Left forelimb (tissue), 1 donor: ENCODE results near the gene DGLUCY.
"Not testable (repeated sequence)": the region's sequence is repeated elsewhere in the genome, so short reads cannot be mapped to it uniquely, and the experiment has no call there.

ENCODE experiments used
- DNase-seq: peaks from one replicate; pipeline ENCODE4 v3.0.0-alpha.2; 2018; ENCODE audit warnings: low spot score

DGLUCY gene

DNA sequence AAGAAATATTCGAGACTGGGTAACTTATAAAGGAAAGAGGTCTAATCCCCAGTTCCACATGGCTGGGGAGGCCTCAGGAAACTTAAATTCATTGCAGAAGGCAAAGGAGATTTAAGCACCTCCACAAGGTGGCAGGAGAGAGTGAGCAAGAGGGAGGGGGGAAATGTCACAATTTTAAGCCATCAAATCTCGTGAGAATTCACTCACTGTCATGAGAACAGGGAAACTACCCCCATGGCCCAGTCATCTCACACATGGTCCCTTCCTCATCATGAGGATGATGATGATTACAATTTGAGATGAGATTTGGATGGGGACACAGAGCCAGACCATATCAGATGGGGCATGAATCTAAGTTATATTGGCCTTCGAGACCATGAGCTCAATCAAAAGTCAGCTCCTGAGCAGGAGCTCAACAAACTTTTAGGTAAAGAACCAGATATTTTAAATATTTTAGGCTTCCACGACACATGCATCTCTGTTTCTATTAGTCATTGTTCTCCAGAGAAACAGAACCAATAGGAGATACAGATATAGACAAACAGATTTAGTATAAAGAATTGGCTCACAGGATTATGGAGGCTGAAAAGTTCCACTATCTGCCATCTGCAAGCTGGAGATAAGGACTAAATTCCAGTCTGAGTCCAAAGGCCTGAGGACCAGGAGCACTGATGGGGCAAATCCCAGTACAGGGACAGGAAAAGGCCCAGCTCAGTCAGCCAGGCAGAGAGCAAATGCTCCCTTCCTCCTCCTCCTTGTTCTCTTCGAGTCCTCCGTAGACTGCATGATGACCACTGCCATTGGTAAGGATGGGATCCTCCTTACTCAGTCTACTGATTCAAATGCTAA is 24.9 kb downstream of the DGLUCY start:
- DNase-seq: no peak

GRCh38 chr14:91139776-91140175 is 25.9 kb downstream of the DGLUCY start:
- no peak for DNase-seq

DNA sequence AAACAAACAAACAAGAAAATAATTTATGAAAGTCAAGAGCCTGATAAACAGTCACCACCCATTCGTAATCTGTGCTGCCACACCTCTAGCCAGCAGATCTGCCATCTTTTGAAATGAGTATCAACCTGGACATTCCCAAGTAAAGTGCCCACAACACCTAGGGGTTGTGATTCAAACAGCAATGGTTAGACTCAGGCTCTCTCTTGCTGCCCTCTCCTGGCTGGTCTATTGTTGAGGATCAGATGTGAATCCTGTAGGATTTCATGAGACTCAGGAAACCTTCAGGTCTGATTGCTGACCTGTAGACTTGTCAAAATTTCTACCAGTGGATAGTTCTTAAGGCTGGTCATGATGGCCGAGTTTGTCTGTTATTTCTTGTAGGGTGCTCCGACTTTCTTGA is 26.8 kb downstream of the DGLUCY start:
- DNase-seq: no peak

- DNase-seq: no peak
Measured at GRCh38 chr14:91142214-91142668, 28.4 kb downstream of the DGLUCY start.

DNA sequence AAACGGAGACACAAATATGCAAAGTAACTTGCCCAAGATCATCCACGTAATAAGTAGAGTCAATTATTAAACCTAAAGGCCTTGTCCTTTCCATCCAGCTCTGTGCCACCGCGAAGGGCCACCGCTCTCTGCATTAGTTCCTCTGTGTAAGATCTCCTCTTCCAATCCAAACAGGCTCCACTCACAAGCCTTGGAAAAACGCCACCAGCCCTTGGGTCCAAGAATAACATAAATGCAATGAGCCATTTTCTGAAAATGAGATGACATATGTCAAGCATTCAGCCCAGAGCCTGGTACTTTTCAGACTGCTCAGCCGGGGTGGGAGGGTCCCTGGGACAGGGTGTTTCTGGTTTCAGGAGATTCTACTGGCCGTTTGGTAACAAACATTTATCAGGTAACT is 30.0 kb downstream of the DGLUCY start:
- no peak for DNase-seq

DNA sequence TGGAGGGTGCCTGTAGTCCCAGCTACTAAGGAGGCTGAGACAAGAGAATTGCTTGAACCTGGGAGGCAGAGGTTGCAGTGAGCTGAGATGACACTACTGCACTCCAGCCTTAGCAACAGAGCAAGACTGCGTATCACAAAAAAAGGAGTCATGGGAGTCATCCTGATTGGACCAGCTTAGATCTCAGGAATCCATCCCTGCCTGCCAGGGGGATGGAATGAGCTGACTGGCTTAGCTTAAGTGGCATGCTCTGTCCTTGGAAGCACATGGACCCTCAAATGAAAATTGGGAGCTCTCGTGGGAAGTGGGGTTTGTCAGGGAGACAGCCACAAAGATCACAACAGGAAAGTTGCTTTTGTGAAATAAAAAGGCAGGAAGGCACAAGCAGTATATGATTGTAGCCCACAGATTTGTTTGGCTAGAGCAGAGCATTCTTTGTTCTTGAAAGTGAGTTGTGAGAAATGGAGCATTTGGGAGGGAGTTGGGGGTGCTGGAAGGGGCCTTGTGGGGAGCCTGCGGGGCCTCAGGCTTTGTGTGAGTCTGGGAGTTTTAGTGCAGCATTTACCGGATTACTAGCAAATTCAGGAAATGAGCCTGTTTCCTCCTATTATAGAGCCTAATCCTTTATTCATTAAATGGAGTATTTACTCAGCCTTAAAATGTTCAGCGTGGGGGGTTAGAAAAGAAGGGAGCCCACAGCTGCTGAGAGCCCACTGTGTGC is 30.7 kb downstream of the DGLUCY start:
- DNase-seq: no peak

DNA sequence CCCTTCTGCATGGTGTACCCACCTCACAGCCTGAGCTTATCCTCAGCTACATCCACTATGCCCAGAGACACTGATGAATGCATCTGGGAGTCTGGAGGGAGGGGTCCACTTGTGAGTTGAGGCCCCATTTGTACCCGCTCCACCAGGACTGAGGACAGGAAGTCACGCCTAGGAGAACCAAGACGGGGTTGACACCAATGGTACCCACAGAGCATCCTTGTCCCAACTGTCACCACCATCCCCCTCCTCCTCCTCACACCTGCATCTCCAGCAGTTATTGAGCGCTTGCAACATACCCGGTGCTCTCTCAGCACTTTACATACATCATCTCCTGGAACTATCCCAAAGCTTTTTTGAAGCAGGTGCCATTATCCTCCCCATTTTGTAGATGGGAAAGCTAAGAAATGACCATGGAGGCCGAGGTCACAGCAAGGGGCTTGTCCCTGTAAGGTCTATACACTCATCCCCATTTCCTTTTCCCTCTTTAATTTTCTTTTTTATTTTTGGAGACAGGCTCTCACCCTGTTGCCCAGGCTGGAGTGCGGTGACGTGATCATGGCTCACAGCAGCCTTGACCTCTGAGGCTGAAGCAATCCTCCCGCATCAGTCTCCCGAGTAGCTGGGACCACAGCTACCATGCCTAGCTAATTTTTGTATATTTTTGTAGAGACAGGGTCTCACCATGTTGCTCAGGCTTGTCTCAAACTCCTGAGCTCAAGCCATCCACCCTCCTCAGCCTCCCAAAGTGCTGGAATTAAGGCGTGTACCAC is 31.7 kb downstream of the DGLUCY start:
- DNase-seq: no peak

DNA sequence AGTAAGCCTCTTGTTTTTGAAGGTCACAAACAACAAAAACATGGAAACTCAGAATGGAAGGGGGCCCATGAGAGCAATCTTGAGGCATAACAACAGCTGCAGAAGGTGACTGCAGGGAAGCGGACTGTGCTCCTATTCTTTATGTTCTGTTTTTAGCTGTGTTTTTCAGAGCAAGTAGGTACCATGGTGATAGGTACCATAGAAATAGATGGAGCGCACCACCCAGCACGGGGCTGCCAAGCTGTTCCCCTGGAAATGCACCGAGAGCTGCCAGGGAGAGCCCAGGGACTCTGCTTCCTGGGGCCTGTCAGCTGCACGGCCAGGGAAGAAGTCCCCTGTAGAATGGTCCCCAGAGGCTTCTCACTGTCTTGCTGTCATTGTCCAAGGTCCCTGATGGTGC is 32.8 kb downstream of the DGLUCY start:
- no peak for DNase-seq

GRCh38 chr14:91149462-91149861 is 35.6 kb downstream of the DGLUCY start:
- no peak for DNase-seq

DNA sequence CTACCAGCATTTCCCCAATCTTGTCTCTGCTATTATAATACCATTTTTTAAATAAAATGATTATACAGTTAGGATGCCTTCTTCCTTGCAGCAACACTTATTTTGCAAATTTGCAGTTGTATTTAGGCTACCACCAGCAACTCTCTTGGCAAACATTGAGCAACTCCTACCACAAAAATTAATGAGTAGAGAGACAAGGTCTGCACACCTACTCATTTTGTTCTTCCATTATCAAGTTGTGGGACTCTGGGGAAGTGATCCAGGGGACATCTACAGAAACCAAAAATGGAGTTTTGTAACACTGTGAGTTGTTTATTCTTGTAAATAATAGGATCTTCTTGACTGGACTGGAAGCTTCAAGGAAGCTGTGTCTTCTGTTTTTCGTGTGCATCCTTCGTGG is 38.6 kb downstream of the DGLUCY start:
- DNase-seq: no peak

DNA sequence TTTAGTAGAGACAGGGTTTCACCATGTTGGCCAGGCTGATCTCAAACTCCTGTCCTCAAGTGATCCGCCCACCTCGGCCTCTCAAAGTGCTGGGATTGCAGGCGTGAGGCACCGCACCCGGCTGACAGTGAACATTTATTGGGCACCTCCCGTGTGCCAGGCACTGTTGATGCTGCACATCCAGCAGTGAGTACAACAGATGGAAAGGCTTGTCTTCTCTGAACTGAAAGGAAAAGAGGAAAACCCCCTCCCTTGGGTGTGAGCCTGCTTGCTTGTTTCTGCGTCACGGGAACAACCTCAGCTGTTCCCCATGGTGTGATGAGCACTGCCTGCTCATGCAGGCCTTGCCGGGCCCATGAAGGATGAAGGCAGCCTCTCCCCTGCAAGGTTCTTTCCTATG is 39.5 kb downstream of the DGLUCY start:
- DNase-seq: no peak

DNA sequence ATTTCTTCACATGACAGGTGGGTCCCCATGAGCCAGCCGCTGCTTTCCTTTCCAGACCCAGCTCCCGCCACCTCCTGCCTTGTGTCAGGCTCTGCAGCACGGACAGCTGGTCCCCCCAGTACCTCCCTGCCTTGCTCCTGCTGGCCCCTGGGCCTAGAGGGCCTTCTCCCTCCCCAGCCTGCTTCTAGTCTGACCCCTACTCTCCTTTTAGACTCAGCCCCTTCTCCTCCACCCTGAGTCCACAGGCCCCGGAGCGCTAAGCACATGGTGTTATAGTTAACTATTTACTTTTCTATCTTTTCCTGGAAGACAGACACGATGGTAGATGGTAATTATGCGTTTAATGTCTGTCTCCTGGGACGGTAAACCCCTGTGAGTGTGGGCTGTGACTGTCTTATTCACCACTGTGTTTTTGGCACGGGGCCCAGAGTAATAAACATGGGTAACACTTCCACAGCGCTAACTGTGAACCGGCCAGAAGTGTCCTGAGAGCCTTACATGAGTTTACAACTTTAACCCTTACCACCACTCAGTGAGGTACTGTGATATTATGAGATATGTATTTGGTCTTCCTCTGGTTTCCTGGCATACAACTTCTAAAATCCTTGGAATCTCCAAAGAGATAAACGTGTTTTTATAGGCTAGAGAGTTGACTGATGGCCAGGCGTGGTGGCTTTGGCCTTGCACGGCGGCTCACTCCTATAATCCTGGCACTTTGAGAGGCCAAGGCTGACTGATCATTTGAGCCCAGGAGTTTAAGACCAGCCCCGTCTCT is 41.2 kb downstream of the DGLUCY start:
- DNase-seq: no peak

GRCh38 chr14:91155626-91156089 is 41.8 kb downstream of the DGLUCY start:
- no peak for DNase-seq

- not testable (repeated sequence) for DNase-seq
Measured at GRCh38 chr14:91156142-91156666, 42.3 kb downstream of the DGLUCY start.

DNA sequence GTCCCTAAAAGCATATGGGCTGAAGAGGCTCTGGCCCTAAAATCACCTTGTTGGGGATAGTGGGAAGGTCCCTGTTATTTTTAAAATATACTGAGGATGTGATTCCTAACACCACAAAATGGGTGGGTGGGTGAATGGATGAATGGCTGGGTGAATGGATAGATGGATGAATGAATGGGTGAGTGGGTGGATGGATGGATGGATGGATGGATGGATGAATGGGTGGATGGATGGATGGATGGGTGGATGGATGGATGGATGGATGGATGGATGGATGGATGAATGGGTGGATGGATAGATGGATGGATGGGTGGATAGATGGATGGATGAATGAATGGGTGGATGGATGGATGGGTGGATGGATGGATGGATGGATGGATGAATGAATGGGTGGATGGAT is 43.0 kb downstream of the DGLUCY start:
- DNase-seq: not testable (repeated sequence)

- DNase-seq: no peak
Measured at GRCh38 chr14:91158091-91158790, 44.4 kb downstream of the DGLUCY start.

- DNase-seq: no peak
Measured at GRCh38 chr14:91159182-91159581, 45.3 kb downstream of the DGLUCY start.

- DNase-seq: no peak
Measured at GRCh38 chr14:91159906-91160305, 46.0 kb downstream of the DGLUCY start.

GRCh38 chr14:91163316-91163715 is 49.4 kb downstream of the DGLUCY start:
- DNase-seq: no peak

- no peak for DNase-seq
Measured at GRCh38 chr14:91164676-91165075, 50.8 kb downstream of the DGLUCY start.

GRCh38 chr14:91167380-91167770 is 53.5 kb downstream of the DGLUCY start:
- DNase-seq: no peak
